Erythroblast (primary cell): Measurements from ENCODE around the gene GEMIN7.

Experiments used
- GATA1 ChIP-seq: IDR thresholded peaks from 2 replicates; pipeline ENCODE4 v1.6.1; 2011; ENCODE audit warnings: low read depth, mild to moderate bottlenecking, control low read depth, low read length, moderate library complexity
- POLR2A ChIP-seq: IDR thresholded peaks from 2 replicates; pipeline ENCODE4 v1.6.1; 2011; ENCODE audit warnings: mild to moderate bottlenecking, low read length

DNA sequence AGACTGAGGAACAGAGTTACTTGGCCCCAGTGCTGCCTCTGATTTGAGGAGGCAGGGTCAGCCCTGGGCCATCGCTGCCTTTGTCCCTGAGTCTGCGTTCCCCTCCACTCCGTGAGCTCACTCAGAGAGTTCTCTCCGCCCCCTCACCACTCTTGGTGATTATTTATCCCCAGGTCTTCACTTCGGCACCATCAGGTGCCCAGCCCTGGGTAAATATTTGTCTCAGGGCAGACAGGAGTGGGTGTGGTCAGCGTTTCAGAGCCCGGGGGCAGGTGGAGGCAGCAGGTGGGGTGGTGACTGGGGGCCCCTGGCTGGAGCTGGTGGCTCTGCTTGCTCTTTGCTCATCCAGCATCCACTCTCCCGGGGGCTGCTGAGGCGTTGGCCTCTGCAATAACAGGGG lies 34.6 kb downstream of the GEMIN7 start:
- TF ChIP-seq POLR2A (no peak), GATA1 (no peak)
